Suprapubic skin (tissue), 3 donors: ENCODE data around the gene DOK5.

Experiments
- CTCF ChIP-seq, 2 donors: fragments of 200-600 bp in 1 of 2; fragments of 450-650 bp in 1 of 2; sonication (generic) in 1 of 2; IDR thresholded peaks; one replicate each; pipeline ENCODE4 v1.5.1; 2016 to 2019; ENCODE audit warnings: antibody characterized with exemption in 2 of 2, mild to moderate bottlenecking in 1 of 2, moderate library complexity in 1 of 2
- EP300 ChIP-seq: sonication (generic); formaldehyde crosslinking; IDR thresholded peaks from one replicate; pipeline ENCODE4 v1.6.1; 2017; ENCODE audit warnings: antibody characterized with exemption

- TF ChIP-seq EP300 (no peak), CTCF (IDR thresholded peaks at IDR 0.05) (no peak)
Measured at GRCh38 chr20:54494303-54495006, 19.1 kb downstream of the DOK5 start.
